ENCODE results near the gene RAB31.

The RAB31 gene

GRCh38 chr18:9732031-9732430, 23.9 kb downstream of the RAB31 start:
- Histone ChIP-seq H3K4me3 (ENCODE audit: low read length) (no peak overlapping the region), H3K9me3 (replicated peaks; ENCODE audit: low read length) (no peaks in the 10 kb centered on the region), H3K36me3 (ENCODE audit: insufficient read depth, low read length) (peaks cover 5% of the 10 kb centered on the region), H3K27me3 (ENCODE audit: control insufficient read depth, insufficient read depth, low read length) (no peaks in the 10 kb centered on the region), H3K9ac (ENCODE audit: low read depth, low read length) (no peak overlapping the region), H3K4me2 (ENCODE audit: low read length) (no peak overlapping the region), H3K4me1 (ENCODE audit: control insufficient read depth, insufficient read depth, low read length) (peaks cover 20% of the 10 kb centered on the region)

- no peak overlapping the region for H3K9ac ChIP-seq (ENCODE audit: low read depth, low read length)
- H3K9me3 ChIP-seq (replicated peaks; ENCODE audit: low read length) = no peaks in the 10 kb centered on the region
- peaks cover 5% of the 10 kb centered on the region for H3K36me3 ChIP-seq (ENCODE audit: insufficient read depth, low read length)
- no peak overlapping the region for H3K4me2 ChIP-seq (ENCODE audit: low read length)
- H3K4me3 ChIP-seq (ENCODE audit: low read length) = no peak overlapping the region
- H3K27me3 ChIP-seq (ENCODE audit: control insufficient read depth, insufficient read depth, low read length) = no peaks in the 10 kb centered on the region
- peaks cover 32% of the 10 kb centered on the region for H3K4me1 ChIP-seq (ENCODE audit: control insufficient read depth, insufficient read depth, low read length)
Observed at GRCh38 chr18:9734189-9734588, 26.1 kb downstream of the RAB31 start.

- no peaks in the 10 kb centered on the region for H3K9me3 ChIP-seq (replicated peaks; ENCODE audit: low read length)
- H3K9ac ChIP-seq (ENCODE audit: low read depth, low read length) = no peak overlapping the region
- peaks cover 32% of the 10 kb centered on the region for H3K4me1 ChIP-seq (ENCODE audit: control insufficient read depth, insufficient read depth, low read length)
- H3K4me3 ChIP-seq (ENCODE audit: low read length) = no peak overlapping the region
- H3K36me3 ChIP-seq (ENCODE audit: insufficient read depth, low read length) = peaks cover 5% of the 10 kb centered on the region
- no peaks in the 10 kb centered on the region for H3K27me3 ChIP-seq (ENCODE audit: control insufficient read depth, insufficient read depth, low read length)
- no peak overlapping the region for H3K4me2 ChIP-seq (ENCODE audit: low read length)
Observed at GRCh38 chr18:9735238-9735637, 27.1 kb downstream of the RAB31 start.

- H3K36me3 ChIP-seq (ENCODE audit: insufficient read depth, low read length) = peaks cover 5% of the 10 kb centered on the region
- peaks cover 28% of the 10 kb centered on the region for H3K4me1 ChIP-seq (ENCODE audit: control insufficient read depth, insufficient read depth, low read length)
- no peak overlapping the region for H3K9ac ChIP-seq (ENCODE audit: low read depth, low read length)
- H3K9me3 ChIP-seq (replicated peaks; ENCODE audit: low read length) = no peaks in the 10 kb centered on the region
- no peak overlapping the region for H3K4me3 ChIP-seq (ENCODE audit: low read length)
- H3K4me2 ChIP-seq (ENCODE audit: low read length) = no peak overlapping the region
- no peaks in the 10 kb centered on the region for H3K27me3 ChIP-seq (ENCODE audit: control insufficient read depth, insufficient read depth, low read length)
Observed at GRCh38 chr18:9735879-9736278, 27.8 kb downstream of the RAB31 start.

- Histone ChIP-seq H3K9ac (ENCODE audit: low read depth, low read length) (no peak overlapping the region), H3K9me3 (replicated peaks; ENCODE audit: low read length) (no peaks in the 10 kb centered on the region), H3K4me1 (ENCODE audit: control insufficient read depth, insufficient read depth, low read length) (peaks cover 24% of the 10 kb centered on the region), H3K36me3 (ENCODE audit: insufficient read depth, low read length) (peaks cover 5% of the 10 kb centered on the region), H3K4me2 (ENCODE audit: low read length) (no peak overlapping the region), H3K4me3 (ENCODE audit: low read length) (no peak overlapping the region), H3K27me3 (ENCODE audit: control insufficient read depth, insufficient read depth, low read length) (no peaks in the 10 kb centered on the region)
Observed at GRCh38 chr18:9736286-9736835, 28.3 kb downstream of the RAB31 start.

- Histone ChIP-seq H3K4me3 (ENCODE audit: low read length) (no peak overlapping the region), H3K9me3 (replicated peaks; ENCODE audit: low read length) (no peaks in the 10 kb centered on the region), H3K4me1 (ENCODE audit: control insufficient read depth, insufficient read depth, low read length) (peaks cover 25% of the 10 kb centered on the region), H3K27me3 (ENCODE audit: control insufficient read depth, insufficient read depth, low read length) (no peaks in the 10 kb centered on the region), H3K4me2 (ENCODE audit: low read length) (peak overlapping the region; percentile 59), H3K9ac (ENCODE audit: low read depth, low read length) (no peak overlapping the region), H3K36me3 (ENCODE audit: insufficient read depth, low read length) (peaks cover 5% of the 10 kb centered on the region)
Observed at GRCh38 chr18:9737006-9737405, 28.9 kb downstream of the RAB31 start.

GRCh38 chr18:9737472-9738121, 29.5 kb downstream of the RAB31 start:
- H3K4me3 ChIP-seq (ENCODE audit: low read length) = no peak overlapping the region
- peak overlapping the region; percentile 59 for H3K4me2 ChIP-seq (ENCODE audit: low read length)
- H3K9ac ChIP-seq (ENCODE audit: low read depth, low read length) = no peak overlapping the region
- no peaks in the 10 kb centered on the region for H3K27me3 ChIP-seq (ENCODE audit: control insufficient read depth, insufficient read depth, low read length)
- H3K4me1 ChIP-seq (ENCODE audit: control insufficient read depth, insufficient read depth, low read length) = peaks cover 31% of the 10 kb centered on the region
- no peaks in the 10 kb centered on the region for H3K9me3 ChIP-seq (replicated peaks; ENCODE audit: low read length)
- no peaks in the 10 kb centered on the region for H3K36me3 ChIP-seq (ENCODE audit: insufficient read depth, low read length)

GRCh38 chr18:9738266-9738969, 30.3 kb downstream of the RAB31 start:
- Histone ChIP-seq H3K4me2 (ENCODE audit: low read length) (no peak overlapping the region), H3K36me3 (ENCODE audit: insufficient read depth, low read length) (no peaks in the 10 kb centered on the region), H3K4me3 (ENCODE audit: low read length) (no peak overlapping the region), H3K9ac (ENCODE audit: low read depth, low read length) (no peak overlapping the region), H3K4me1 (ENCODE audit: control insufficient read depth, insufficient read depth, low read length) (peaks cover 39% of the 10 kb centered on the region), H3K27me3 (ENCODE audit: control insufficient read depth, insufficient read depth, low read length) (no peaks in the 10 kb centered on the region), H3K9me3 (replicated peaks; ENCODE audit: low read length) (no peaks in the 10 kb centered on the region)

- H3K4me3 ChIP-seq (ENCODE audit: low read length) = no peak overlapping the region
- no peaks in the 10 kb centered on the region for H3K36me3 ChIP-seq (ENCODE audit: insufficient read depth, low read length)
- no peaks in the 10 kb centered on the region for H3K27me3 ChIP-seq (ENCODE audit: control insufficient read depth, insufficient read depth, low read length)
- no peak overlapping the region for H3K9ac ChIP-seq (ENCODE audit: low read depth, low read length)
- peaks cover 47% of the 10 kb centered on the region for H3K4me1 ChIP-seq (ENCODE audit: control insufficient read depth, insufficient read depth, low read length)
- H3K9me3 ChIP-seq (replicated peaks; ENCODE audit: low read length) = no peaks in the 10 kb centered on the region
- no peak overlapping the region for H3K4me2 ChIP-seq (ENCODE audit: low read length)
Observed at GRCh38 chr18:9739516-9739915, 31.4 kb downstream of the RAB31 start.

GRCh38 chr18:9740071-9740470, 32.0 kb downstream of the RAB31 start:
- no peaks in the 10 kb centered on the region for H3K27me3 ChIP-seq (ENCODE audit: control insufficient read depth, insufficient read depth, low read length)
- no peaks in the 10 kb centered on the region for H3K9me3 ChIP-seq (replicated peaks; ENCODE audit: low read length)
- H3K4me1 ChIP-seq (ENCODE audit: control insufficient read depth, insufficient read depth, low read length) = peaks cover 47% of the 10 kb centered on the region
- H3K9ac ChIP-seq (ENCODE audit: low read depth, low read length) = no peak overlapping the region
- no peak overlapping the region for H3K4me2 ChIP-seq (ENCODE audit: low read length)
- no peak overlapping the region for H3K4me3 ChIP-seq (ENCODE audit: low read length)
- H3K36me3 ChIP-seq (ENCODE audit: insufficient read depth, low read length) = no peaks in the 10 kb centered on the region

- no peaks in the 10 kb centered on the region for H3K27me3 ChIP-seq (ENCODE audit: control insufficient read depth, insufficient read depth, low read length)
- no peak overlapping the region for H3K4me3 ChIP-seq (ENCODE audit: low read length)
- no peaks in the 10 kb centered on the region for H3K36me3 ChIP-seq (ENCODE audit: insufficient read depth, low read length)
- H3K4me2 ChIP-seq (ENCODE audit: low read length) = no peak overlapping the region
- no peak overlapping the region for H3K9ac ChIP-seq (ENCODE audit: low read depth, low read length)
- peaks cover 47% of the 10 kb centered on the region for H3K4me1 ChIP-seq (ENCODE audit: control insufficient read depth, insufficient read depth, low read length)
- H3K9me3 ChIP-seq (replicated peaks; ENCODE audit: low read length) = no peaks in the 10 kb centered on the region
Observed at GRCh38 chr18:9741406-9741792, 33.3 kb downstream of the RAB31 start.
